Stimulated activated naive CD8-positive, alpha-beta T cell treated with anti-CD3 and anti-CD28 coated beads, Interleukin-15, amount 100 ng/mL, for 72 hours (primary cell): Measurements from ENCODE around the gene ECEL1.
"Not testable (repeated sequence)": the region's sequence is repeated elsewhere in the genome, so short reads cannot be mapped to it uniquely, and the experiment has no call there.

Source experiments
- ATAC-seq: fragments of 150-1000 bp; cut with Tn5 transposase; 2 replicates; pipeline ENCODE4 v1.10.0; 2021; ENCODE audit warnings: mild to moderate bottlenecking, moderate library complexity
- DNase-seq, 2 donors: peaks; one replicate each; pipeline ENCODE4 v3.0.0; 2021 to 2022
- H3K27ac Mint-ChIP-seq, 2 donors: one replicate each; pipeline ENCODE4 v1.8.0; 2022; ENCODE audit warnings: mild to moderate bottlenecking in 2 of 2, mixed read lengths in 2 of 2, moderate library complexity in 2 of 2
- H3K27me3 Mint-ChIP-seq: one replicate; pipeline ENCODE4 v1.8.0; 2022; ENCODE audit warnings: mixed read lengths
- H3K4me1 Mint-ChIP-seq: one replicate; pipeline ENCODE4 v1.8.0; 2022; ENCODE audit warnings: mild to moderate bottlenecking, mixed read lengths
- H3K4me3 Mint-ChIP-seq, 2 donors: one replicate each; pipeline ENCODE4 v1.8.0; 2022; ENCODE audit warnings: mild to moderate bottlenecking in 2 of 2, mixed read lengths in 2 of 2, moderate library complexity in 1 of 2
- H3K9me3 Mint-ChIP-seq, 2 donors: one replicate each; pipeline ENCODE4 v1.8.0; 2022; ENCODE audit warnings: mixed read lengths in 2 of 2

The ECEL1 gene, protein sequence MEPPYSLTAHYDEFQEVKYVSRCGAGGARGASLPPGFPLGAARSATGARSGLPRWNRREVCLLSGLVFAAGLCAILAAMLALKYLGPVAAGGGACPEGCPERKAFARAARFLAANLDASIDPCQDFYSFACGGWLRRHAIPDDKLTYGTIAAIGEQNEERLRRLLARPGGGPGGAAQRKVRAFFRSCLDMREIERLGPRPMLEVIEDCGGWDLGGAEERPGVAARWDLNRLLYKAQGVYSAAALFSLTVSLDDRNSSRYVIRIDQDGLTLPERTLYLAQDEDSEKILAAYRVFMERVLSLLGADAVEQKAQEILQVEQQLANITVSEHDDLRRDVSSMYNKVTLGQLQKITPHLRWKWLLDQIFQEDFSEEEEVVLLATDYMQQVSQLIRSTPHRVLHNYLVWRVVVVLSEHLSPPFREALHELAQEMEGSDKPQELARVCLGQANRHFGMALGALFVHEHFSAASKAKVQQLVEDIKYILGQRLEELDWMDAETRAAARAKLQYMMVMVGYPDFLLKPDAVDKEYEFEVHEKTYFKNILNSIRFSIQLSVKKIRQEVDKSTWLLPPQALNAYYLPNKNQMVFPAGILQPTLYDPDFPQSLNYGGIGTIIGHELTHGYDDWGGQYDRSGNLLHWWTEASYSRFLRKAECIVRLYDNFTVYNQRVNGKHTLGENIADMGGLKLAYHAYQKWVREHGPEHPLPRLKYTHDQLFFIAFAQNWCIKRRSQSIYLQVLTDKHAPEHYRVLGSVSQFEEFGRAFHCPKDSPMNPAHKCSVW

DNA sequence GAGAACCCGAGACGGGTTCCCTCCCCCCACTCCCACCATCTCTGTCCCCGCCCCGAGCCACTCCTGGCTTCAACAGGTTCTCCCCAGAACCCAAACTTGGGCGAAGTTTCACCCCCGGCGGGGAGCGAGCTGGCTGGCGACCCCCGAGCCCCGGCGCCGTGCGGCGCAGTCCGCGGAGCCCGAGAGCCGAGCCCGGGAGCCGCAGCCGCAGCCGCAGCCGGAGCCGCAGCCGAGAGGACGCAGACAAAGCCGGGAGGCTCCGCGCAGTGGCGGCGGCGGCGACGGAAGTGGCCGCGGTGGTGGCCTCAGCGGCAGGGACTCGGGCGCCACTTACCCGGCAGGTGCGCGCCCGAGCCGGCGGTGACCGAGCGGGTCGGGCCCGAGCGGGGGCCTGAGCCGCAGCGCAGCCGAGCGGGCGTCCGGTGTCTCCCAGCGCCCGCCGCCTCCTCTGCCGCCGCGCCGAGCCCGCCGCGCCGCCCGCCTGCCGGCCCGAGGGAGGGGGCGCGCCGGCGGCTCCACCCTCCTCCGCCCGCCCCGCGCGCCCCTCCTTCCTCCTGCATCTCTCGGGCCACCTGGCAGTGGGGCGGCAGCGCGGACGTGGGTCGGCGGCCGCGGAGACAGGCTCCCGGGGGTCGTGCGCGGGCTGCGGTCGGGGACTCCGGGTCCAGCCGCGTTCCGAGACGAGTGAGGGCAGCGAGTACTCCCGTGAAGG lies at the start of gene ECEL1:
TSS of gene ECEL1 (minus strand) at position 450 of the 712 bp plus-strand sequence. CDS start 1,181 bp downstream, outside the sequence.
- Mint-ChIP-seq H3K4me3 (peak within 1 kb of the TSS; percentile 10 to 70), H3K27ac (no peak within 1 kb of the TSS), H3K27me3 (peaks cover 80% of the 10 kb centered on the region), H3K9me3 (no peaks in the 10 kb centered on the region), H3K4me1 (peaks cover 16% of the 10 kb centered on the region)
- ATAC-seq: peak; percentile 35
- no peak for DNase-seq

DNA sequence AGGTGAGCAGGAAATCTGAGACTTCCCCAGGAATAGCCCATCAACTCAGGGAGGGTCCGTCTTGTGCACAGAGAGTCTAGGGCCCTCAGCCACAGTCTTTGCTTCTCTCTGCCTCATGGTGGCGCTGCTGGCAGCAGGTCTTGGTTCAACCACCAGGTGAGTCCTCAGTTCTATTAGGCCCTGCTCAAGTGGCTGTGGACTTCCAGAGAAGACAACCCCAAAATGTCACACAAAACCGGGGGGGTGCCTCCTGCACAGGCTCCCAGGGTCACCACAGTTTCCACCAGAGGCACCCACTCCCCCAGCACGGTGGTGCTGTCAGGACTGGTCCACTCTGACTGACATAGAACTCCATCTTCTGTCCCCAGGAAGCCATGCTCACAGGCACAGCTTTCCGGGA lies 49.4 kb upstream of the ECEL1 start:
- Mint-ChIP-seq H3K9me3 (no peaks in the 10 kb centered on the region), H3K27ac (no peak overlapping the region), H3K4me3 (no peak overlapping the region), H3K4me1 (peaks cover 20% of the 10 kb centered on the region), H3K27me3 (peaks cover 49% of the 10 kb centered on the region)
- ATAC-seq (peak; percentile 27), DNase-seq (no peak)

DNA sequence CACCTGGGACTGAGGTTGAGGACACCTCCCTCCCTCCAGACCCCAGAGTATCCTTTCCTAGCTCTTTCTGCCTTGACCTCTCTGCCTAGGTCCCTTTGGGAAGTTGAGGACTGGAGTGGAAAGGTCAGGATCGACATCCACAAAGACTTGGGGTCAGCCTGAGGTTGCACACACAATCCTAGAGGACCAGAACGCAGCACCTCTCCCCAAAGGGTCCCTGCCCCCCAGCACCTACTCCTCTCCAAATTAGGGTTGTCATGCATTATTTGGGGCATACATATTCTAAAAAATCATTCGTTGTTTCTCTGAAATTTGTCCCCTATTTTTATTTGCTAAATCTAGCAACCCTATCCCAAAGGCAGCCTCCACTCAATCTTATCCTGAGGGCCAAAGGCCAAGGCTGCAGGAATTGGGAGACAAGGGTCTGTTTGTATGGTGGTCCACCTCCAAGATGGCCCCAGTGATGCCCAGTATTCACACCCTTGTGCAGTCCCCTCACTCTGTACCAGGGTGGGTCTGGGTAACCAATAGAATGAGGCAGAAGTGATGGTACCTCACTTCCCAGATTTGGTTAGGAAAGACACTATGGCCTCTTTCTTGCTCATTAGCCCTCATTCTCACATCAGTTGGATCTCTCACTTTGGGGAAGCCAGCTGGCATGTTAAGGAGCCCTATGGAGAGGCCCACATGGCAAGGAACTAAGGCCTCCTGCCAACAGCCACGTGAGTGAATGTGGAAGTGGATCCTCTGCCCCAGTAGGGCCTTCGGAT lies 48.3 kb upstream of the ECEL1 start:
- DNase-seq (no peak), ATAC-seq (no peak)
- Mint-ChIP-seq H3K27ac (no peak overlapping the region), H3K9me3 (no peaks in the 10 kb centered on the region), H3K4me1 (peaks cover 14% of the 10 kb centered on the region), H3K27me3 (peaks cover 55% of the 10 kb centered on the region), H3K4me3 (no peak overlapping the region)

DNA sequence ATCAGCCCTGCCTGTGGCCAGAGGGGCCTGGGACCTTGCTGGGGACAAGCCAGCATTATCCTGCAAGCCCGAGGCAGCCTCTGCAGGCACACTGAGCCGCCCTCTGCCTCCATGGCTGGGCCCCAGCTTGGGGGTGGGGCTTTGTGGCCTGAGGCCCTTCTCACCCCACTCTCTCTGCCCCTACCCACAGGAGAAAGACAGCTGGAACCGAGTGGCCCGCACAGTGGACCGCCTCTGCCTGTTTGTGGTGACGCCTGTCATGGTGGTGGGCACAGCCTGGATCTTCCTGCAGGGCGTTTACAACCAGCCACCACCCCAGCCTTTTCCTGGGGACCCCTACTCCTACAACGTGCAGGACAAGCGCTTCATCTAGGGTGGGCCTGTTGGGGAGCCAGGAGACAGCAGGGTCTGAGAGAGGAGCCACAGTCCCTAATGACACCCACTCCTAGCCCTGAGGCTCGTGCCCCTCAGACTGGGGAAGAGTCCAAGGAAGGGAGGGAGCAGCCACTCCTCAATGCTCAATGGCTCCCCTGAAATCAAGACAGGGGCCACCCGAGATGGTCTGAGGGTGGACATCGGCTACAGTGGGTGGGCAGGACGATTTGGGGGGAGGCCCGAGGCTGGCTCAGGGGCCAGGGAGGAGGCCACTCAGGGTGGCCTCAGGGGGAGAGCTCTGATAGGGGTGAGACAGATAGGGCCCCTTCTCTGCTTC lies 47.5 kb upstream of the ECEL1 start:
- H3K27ac Mint-ChIP-seq: no peak overlapping the region
- H3K4me1 Mint-ChIP-seq: peaks cover 14% of the 10 kb centered on the region
- H3K9me3 Mint-ChIP-seq: no peaks in the 10 kb centered on the region
- peaks cover 64% of the 10 kb centered on the region for H3K27me3 Mint-ChIP-seq
- H3K4me3 Mint-ChIP-seq: no peak overlapping the region
- ATAC-seq: no peak
- DNase-seq: no peak

DNA sequence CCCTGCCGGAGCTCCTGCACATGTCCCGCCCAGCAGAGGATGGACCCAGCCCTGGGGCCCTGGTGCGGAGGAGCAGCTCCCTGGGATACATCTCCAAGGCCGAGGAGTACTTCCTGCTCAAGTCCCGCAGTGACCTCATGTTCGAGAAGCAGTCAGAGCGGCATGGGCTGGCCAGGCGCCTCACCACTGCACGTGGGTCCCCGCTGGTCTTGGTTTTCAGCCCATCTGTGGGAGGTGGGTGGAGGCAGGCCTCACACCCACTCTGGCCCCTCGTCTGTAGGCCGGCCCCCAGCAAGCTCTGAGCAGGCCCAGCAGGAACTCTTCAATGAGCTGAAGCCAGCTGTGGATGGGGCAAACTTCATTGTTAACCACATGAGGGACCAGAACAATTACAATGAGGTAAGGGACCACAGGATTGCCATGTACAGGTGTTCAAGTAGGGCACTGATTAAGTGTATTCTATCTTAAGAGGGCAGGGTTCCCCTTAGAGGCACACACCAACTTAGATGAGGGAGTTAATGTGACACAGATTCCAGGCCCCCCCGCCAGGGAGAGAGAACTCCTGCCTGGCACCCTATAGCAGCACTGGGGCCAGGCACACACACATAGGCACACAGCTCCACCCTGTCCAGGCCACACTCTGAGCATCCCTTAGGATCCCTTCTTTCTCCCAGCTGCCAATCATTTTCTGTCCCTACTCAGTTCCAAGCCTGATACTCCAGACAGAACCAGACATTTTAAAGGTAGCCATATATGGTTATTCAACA lies 46.5 kb upstream of the ECEL1 start:
- peaks cover 69% of the 10 kb centered on the region for H3K27me3 Mint-ChIP-seq
- peaks cover 14% of the 10 kb centered on the region for H3K4me1 Mint-ChIP-seq
- DNase-seq: no peak
- H3K27ac Mint-ChIP-seq: no peak overlapping the region
- H3K4me3 Mint-ChIP-seq: no peak overlapping the region
- ATAC-seq: no peak
- no peaks in the 10 kb centered on the region for H3K9me3 Mint-ChIP-seq

DNA sequence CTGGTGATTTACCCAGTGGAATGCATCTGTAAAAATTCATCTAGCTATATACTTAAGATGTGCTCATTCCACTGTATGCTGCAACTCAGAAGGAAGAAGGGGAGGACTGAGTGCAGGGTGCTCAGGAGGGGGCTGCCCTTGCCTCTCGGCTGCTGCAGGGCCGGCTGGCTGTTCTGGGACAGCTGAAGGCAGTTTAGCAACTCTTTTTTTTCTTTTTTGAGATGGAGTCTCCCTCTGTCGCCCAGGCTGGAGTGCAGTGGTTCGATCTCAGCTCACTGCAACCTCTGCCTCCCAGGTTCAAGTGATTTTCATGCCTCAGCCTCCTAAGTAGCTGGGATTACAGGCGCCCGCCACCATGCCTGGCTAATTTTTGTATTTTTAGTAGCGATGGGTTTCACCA lies 45.2 kb upstream of the ECEL1 start:
- DNase-seq, ATAC-seq, H3K27ac Mint-ChIP-seq, H3K9me3 Mint-ChIP-seq, H3K4me3 Mint-ChIP-seq: not testable (repeated sequence)
- H3K27me3 Mint-ChIP-seq: peaks cover 69% of the 10 kb centered on the region
- peaks cover 15% of the 10 kb centered on the region for H3K4me1 Mint-ChIP-seq

DNA sequence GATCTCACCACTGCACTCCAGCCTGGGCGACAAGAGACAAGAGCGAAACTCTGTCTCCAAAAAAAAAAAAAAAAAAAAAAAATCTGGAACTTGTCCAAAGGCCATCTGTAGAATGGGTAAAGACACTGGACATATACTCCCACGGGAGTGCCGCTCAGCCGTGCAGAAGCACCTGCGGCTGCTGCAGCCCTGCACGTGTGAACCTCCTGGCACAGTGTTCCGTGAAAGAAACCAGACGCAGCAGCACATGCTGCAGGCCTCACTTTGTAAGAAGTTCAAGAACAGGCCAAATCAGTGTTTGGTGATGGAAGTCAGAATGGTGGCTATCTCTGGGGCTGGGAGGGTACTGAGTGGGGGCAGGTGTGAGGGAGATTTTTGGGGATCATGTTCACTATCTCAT lies 44.8 kb upstream of the ECEL1 start:
- Mint-ChIP-seq H3K27ac (no peak overlapping the region), H3K4me3 (no peak overlapping the region), H3K4me1 (peaks cover 15% of the 10 kb centered on the region), H3K9me3 (no peaks in the 10 kb centered on the region), H3K27me3 (peaks cover 69% of the 10 kb centered on the region)
- DNase-seq: no peak
- no peak for ATAC-seq

DNA sequence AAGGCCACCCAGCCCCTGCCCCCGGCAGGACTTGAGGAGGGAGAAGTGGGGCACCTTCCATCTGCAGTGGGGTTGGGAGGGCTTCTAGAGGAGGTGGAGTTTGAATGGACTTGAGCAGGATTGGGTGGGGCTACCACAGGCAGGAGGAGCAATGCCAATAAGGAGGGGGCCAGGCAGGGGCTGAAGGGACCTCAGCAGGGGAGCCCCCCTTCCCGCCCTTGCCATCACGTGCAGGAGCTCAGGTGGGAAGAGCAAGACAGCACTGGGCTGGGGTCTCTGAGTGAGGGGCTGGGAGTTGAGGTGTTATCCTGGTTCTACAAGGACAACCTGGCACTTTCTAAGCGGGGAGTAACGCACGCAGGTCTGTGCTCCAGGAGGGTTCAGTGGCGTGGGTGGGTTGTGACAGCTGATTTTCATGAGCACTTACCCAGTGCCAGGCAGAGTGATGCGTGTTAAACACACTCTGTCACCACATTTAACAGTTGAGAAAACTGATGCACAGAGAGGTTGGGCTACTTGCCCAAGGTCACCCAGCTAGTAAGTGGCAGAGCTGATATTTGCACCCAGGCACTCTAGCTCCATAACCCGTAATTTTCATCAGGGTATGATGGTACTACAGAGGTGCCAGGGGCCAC lies 43.1 kb upstream of the ECEL1 start:
- peak overlapping the region in 1 of 2 donors; percentile 92 for H3K27ac Mint-ChIP-seq
- H3K27me3 Mint-ChIP-seq: peaks cover 73% of the 10 kb centered on the region
- H3K4me1 Mint-ChIP-seq: peaks cover 15% of the 10 kb centered on the region
- no peaks in the 10 kb centered on the region for H3K9me3 Mint-ChIP-seq
- ATAC-seq (no peak), DNase-seq (no peak)
- no peak overlapping the region for H3K4me3 Mint-ChIP-seq

DNA sequence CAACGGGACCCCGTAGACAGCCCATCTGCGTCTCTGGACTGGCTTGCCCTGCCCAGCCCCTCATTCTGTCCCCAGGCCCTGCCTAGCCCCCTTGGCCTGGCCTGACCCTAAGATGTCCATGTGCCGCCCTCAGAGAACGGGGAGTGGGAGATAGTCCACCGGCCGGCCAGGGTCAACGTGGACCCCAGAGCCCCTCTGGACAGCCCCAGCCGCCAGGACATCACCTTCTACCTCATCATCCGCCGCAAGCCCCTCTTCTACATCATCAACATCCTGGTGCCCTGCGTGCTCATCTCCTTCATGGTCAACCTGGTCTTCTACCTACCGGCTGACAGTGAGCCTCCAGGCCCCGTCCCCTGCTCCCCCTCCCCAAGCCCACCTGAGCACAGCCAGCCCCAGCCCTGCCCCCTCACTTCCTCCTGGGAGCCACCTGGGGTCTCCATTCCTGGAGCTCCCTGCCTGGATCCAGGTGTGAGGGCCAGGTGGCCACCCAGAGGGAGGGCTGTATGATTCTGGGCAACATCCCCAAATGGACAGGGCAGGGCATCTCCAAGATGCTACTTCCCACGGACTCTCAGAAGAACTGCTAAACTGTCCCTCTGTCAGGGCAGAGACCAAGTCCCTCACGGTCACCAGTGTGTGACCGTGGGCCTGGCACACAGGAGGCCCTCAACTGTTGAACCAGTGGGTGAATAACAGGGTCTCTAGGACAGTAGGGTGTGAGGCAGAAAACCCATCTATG lies 42.3 kb upstream of the ECEL1 start:
- Mint-ChIP-seq H3K9me3 (no peaks in the 10 kb centered on the region), H3K27me3 (peaks cover 67% of the 10 kb centered on the region), H3K4me3 (no peak overlapping the region), H3K4me1 (peaks cover 15% of the 10 kb centered on the region), H3K27ac (no peak overlapping the region)
- ATAC-seq (no peak), DNase-seq (no peak)

DNA sequence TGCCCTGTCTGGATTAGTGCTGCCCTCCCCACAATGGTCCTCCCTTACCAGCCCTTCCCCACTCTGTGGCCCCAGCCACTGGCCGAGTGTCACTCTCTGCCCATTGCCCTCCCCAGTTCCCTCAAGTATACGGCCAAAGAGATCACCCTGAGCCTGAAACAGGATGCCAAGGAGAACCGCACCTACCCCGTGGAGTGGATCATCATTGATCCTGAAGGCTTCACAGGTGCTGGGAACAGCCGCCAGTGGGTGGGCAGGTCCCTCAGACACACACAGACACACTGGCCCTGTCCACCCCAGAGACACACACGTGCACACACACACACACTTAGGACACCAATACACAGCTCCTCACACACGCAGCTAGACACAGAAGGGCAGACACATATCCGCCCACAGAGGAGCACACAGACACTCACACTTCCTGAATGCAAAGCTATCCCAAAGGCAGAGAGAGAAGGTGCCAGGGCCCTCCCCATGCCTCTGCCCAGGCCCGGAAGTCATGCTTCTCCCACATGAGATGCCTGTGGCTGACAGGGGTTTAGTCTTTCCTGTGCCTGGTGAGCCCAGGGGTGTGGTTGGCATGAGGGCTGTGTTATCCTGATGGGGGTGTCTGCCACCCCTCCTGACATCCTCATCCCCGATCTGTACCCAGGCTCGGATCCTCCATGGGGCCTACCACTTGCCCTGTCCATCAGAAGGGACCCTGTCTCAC lies 41.3 kb upstream of the ECEL1 start:
- peak overlapping the region in 1 of 2 donors; percentile 6 for H3K4me3 Mint-ChIP-seq
- peaks cover 74% of the 10 kb centered on the region for H3K27me3 Mint-ChIP-seq
- ATAC-seq: peak; percentile 21
- peaks cover 22% of the 10 kb centered on the region for H3K4me1 Mint-ChIP-seq
- no peaks in the 10 kb centered on the region for H3K9me3 Mint-ChIP-seq
- DNase-seq: no peak
- H3K27ac Mint-ChIP-seq: peak overlapping the region in 1 of 2 donors; percentile 3

DNA sequence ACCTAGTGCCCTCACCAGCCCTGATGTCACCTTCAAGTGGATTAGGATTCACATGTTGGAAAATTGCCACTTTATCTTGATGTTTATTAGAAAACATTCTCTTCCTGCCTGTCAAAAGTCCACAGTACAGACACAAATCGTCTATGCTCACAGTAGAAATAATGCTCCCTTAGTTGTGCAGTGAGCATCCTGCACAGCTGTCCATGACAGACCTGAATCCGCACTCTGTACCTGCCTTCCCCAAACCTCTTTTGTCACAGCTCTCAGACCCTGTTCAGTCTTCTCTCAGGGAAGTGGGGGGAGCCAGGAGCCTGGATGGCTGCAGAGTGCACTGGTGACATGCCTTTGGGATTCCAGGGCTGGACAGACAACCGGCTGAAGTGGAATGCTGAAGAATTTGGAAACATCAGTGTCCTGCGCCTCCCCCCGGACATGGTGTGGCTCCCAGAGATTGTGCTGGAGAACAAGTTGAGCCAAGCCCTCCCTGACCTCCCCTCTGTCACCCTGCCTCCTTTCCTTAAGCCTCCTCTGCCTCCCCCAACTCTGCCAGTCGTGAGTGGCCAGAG lies 40.4 kb upstream of the ECEL1 start:
- Mint-ChIP-seq H3K27me3 (peaks cover 74% of the 10 kb centered on the region), H3K9me3 (no peaks in the 10 kb centered on the region), H3K4me3 (no peak overlapping the region), H3K27ac (peak overlapping the region in 1 of 2 donors; percentile 13), H3K4me1 (peaks cover 27% of the 10 kb centered on the region)
- DNase-seq (no peak), ATAC-seq (no peak)

DNA sequence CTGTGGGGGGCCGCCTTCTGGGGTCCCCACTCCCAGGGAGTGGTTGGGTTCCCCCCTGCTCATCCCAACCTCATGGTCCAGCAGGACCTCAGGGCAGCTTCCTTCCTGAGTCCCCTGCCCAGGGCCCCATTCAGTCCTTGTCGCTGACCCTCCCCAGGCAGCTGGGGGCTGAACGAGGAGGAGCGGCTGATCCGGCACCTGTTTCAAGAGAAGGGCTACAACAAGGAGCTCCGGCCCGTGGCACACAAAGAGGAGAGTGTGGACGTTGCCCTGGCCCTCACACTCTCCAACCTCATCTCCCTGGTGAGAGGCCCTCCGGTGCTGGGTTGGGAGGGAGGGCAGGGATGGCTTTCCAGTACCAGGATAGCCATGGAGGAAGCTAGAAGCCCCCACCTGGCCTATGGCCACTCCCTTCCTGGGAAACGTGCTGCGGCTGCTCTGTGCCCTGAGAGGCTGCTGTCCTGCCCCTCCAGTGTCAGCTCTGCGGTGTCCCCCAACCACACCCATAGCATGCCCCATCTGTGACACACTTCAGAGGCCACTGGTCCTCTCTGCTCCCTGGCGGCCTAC lies 38.8 kb upstream of the ECEL1 start:
- Mint-ChIP-seq H3K27ac (no peak overlapping the region), H3K9me3 (no peaks in the 10 kb centered on the region), H3K4me3 (no peak overlapping the region), H3K27me3 (peaks cover 76% of the 10 kb centered on the region), H3K4me1 (peaks cover 37% of the 10 kb centered on the region)
- no peak for ATAC-seq
- DNase-seq: no peak
